ENCODE measurements around the gene IFT172.

DNA sequence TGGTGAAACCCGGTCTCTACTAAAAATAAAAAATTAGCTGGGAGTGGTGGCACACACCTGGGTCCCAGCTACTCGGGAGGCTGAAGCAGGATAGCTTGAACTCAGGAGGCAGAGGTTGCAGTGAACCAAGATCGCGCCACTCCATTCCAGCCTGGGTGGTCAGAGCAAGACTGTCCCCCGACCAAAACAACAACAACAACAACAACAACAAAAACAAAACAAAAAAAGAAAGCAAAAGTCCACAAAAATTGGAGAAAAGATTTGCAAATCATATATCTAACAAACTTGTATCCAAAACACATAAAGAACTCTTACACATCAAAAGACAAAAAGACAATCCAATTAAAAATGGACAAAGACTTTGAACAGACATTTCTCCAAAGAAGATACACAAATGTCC lies 90.6 kb downstream of the IFT172 start:
- TF ChIP-seq, protein P1, sequence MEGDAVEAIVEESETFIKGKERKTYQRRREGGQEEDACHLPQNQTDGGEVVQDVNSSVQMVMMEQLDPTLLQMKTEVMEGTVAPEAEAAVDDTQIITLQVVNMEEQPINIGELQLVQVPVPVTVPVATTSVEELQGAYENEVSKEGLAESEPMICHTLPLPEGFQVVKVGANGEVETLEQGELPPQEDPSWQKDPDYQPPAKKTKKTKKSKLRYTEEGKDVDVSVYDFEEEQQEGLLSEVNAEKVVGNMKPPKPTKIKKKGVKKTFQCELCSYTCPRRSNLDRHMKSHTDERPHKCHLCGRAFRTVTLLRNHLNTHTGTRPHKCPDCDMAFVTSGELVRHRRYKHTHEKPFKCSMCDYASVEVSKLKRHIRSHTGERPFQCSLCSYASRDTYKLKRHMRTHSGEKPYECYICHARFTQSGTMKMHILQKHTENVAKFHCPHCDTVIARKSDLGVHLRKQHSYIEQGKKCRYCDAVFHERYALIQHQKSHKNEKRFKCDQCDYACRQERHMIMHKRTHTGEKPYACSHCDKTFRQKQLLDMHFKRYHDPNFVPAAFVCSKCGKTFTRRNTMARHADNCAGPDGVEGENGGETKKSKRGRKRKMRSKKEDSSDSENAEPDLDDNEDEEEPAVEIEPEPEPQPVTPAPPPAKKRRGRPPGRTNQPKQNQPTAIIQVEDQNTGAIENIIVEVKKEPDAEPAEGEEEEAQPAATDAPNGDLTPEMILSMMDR (IDR thresholded peaks at IDR 0.05 in 4 of 5, conservative IDR thresholded peaks at IDR 0.05 in 1 of 5) = no peak
- TF ChIP-seq POLR2A (IDR thresholded peaks at IDR 0.05) = no peak
